NCI-H1092 (cell line): Measurements from ENCODE around the gene BRIX1.
"Not testable (repeated sequence)": the region's sequence is repeated elsewhere in the genome, so short reads cannot be mapped to it uniquely, and the experiment has no call there.

Experiments used
- DNase-seq: peaks from one replicate; lab custom pipeline; 2025; lab: John Stamatoyannopoulos, UW

Gene BRIX1

DNA sequence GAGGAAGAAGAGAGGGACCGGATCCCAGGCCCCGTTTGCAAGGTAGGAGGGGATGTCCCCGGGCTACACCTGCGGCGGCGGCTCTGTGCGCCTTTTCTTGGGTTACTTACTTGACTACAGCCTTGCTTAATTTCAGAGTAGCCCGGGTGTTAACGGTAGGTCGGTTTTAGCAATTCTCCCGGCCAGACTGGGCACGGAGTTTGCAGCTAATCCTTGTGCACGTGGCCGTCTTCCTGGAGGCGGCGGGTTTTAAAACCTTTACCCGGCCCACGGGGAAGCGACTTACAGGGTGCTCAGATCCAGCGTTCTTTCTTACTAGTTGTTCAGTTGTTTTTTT lies 313 bp downstream of the BRIX1 start:
- DNase-seq = no peak

DNA sequence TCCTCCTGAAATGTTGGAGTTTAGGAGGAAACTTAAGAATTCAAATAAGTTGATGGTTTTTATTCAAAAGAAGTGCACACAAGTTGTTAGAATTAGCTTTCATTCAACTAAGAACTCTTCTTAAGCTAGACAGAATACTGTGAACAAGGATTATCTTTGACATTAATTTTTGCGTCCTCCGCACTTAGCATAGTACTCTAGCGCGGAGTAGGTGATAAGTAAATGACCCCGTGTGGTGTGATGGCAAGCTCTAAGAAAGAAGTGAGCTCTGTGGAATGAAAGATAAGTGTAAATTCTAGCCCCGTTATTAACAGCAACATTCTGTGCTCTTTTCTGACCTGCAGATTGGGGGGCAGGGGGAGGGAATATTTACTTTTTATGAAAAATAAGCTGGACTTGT lies 1.0 kb downstream of the BRIX1 start:
- no peak for DNase-seq

DNA sequence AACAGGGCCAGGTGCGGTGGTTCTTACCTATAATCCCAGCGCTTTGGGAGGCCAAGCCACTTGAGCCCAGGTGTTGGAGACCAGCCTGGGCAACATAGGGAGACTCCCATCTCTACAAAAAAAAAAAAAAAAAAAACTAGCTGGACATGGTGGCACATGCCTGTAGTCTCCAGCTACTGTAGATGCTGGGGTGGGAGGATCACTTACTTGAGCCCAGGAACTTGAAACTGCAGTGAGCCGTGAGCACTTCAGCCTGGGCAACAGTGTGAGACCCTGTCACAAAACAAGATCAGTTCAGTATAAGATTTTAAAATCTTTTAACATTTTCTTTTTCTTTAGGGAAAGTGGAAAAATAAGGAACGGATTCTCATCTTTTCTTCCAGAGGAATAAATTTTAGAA lies 2.5 kb downstream of the BRIX1 start:
- DNase-seq = no peak

DNA sequence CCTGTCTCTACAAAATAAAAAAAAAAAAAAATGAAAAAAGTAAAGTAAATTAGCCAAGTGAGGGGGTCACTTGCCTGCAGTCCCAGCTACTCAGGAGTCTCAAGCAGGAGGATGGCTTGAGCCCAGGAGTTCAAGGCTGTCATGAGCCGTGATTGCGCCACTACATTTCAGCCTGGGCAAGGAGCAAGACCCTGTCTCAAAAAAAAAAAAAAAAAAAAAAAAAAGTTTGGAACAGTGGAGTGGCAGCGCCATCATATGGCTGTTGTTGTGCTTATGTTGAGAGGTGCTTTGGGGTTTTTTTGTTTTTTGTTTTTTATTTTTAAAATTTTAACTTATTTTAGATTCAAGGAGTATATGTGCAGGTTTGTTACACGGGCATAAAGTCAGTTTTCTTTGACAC lies 3.6 kb downstream of the BRIX1 start:
- DNase-seq = no peak

DNA sequence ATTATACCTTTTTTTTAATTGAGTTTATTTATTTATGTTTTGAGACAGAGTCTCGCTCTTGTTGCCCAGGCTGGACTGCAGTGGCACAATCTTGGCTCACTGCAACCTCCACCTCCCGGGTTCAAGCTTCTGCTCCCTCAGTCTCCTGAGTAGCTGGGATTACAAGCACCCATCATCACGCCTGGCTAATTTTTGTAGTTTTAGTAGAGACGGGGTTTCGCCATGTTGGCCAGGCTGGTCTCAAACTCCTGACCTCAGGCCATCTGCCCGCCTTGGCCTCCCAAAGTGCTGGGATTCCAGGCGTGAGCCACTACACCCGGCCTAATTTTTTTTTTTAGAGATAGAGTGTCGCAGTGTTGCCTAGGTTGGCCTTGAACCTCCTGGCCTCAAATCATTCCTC lies 7.7 kb downstream of the BRIX1 start:
- DNase-seq = not testable (repeated sequence)

DNA sequence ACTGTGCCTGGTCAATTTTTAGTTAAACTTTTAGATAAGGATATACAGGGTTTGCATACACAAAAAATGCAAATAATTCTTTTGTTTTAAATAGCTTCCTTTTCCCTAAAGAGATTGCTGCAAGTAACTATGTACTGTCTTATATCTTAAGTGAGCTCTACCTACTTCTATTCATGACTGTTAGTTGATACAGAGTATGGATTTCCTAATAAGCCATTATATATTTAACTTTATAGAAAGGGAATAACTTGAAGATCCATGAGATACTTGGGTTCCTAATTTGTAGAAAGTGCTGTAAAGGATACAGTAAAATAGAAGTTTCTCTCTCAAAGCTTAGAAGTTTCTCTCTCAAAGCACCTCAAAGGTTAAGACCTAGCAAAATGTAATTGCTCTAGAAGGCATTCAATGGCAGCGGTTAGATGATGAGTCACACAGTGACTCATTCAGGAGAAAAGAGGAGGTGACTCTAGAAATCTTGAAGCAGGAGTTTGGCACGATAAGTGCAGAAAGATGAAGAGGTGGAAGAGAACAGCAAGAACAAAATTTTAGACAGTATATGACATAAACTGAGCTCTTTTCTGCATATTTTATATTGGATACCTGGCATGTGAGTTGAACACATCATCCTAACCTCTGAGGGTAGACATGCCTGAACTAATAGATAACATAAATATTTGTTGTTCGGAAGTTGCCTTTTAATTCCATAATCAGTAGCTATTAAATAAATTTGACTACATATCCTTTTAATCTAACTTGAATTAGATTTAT lies 8.4 kb downstream of the BRIX1 start:
- DNase-seq = no peak

DNA sequence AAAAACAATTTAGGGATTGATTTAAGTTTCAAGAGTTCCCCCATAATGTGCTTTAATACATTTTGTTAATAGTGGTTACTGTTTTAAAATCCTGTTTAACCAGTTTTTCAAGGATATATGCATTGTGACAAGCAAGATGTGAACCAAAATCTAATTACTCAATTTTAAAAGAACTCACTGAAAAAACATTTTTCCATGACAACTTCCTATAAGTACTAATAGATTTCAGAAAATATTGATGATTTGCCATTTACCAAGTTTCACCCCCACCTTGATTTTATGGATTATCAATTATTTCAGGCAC lies 8.9 kb downstream of the BRIX1 start:
- DNase-seq = no peak

DNA sequence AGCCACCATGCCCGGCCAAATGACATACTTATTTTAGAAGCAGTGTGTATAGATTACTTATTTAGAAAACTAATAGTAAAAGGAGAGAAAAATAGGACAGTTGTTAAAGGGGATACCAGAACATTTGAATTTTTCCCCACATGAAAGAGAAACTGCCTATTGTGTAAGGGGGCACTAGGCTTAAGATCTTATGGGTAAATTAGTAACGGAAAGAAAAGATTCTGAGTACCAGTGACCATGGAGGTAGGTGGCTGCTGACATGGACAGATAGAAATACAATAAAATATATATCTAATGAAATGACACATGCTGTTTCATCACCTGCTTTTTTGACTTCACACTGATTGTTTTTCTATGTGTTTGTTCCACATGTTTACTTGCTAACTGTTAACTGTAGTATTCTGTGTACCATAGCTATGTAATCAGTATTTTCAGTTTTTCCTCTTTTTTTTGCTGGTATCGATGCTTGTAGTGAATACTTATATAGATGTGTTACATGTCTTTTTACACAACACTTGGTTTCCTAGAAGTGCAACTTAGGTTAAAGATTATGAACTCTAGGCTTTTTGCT lies 10.9 kb downstream of the BRIX1 start:
- no peak for DNase-seq

DNA sequence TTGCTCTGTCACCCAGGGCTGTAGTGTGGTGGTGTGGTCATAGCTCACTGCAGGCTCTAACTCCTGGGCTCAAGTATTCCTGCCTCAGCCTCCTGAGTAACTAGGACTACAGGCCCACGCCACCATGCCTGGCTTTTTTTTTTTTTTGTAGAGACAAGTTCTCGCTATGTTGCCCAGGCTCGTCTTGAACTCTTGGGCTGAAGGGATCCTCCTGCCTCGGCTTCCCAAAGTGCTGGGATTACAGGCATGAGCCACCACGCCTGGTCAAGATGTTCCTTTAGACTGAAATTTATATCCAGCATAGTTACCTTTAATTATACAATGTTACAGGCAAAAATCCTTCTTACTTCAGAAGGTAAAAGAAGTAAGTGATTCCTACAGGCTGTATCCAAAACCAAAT lies 12.3 kb downstream of the BRIX1 start:
- no peak for DNase-seq

DNA sequence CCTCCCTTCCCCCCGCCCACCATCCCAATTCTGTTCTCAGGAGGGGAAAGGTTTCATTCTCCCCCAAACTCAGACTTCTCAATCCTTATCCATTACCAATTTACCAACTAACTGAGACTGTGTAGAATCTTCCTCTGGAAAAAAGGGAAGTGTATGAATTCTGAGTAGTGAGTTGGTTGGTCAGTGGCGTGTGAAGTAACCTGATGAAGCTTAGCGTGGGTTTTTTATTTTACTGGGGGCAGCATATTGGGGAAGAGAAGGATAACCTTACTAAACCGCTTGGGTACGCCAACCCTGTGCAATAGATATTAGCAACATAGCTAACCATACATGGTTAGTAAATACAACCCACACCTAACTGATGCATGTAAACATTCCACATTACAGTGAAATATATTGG lies 12.8 kb downstream of the BRIX1 start:
- no peak for DNase-seq

DNA sequence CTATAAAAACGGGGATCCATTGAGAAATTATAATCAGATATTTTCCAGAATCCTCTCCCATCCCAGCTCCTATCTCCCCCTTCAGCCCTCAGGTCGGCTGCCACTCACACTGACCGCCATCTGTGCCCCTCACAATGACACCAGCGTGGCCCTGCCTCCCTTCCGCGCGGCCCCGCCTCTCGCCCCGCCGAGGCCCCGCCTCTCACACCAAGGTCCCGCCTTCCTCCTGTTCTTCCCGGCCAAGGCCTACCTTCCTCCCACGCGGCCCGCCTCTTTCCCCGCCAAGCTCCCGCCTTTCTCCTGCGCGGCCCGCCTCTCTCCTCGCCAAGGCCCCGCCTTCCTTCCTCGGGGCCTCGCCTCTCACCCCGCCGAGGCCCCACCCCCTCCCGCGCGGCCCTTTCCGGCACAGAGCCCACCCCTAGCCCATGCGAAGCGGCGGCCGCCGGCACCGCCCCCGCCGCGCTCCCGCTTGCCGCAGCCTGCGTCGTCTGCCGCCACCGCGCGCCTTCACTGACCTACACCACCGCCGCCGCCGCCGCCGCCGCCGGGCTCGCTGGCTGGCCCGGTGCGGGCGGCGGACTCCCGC lies 13.7 kb downstream of the BRIX1 start, which contains the start of gene DNAJC21:
Gene DNAJC21, plus strand, starts transcription at position 426 of the 586 bp plus-strand sequence. CDS start 261 bp downstream, outside the sequence.
- DNase-seq = peak; percentile 96

DNA sequence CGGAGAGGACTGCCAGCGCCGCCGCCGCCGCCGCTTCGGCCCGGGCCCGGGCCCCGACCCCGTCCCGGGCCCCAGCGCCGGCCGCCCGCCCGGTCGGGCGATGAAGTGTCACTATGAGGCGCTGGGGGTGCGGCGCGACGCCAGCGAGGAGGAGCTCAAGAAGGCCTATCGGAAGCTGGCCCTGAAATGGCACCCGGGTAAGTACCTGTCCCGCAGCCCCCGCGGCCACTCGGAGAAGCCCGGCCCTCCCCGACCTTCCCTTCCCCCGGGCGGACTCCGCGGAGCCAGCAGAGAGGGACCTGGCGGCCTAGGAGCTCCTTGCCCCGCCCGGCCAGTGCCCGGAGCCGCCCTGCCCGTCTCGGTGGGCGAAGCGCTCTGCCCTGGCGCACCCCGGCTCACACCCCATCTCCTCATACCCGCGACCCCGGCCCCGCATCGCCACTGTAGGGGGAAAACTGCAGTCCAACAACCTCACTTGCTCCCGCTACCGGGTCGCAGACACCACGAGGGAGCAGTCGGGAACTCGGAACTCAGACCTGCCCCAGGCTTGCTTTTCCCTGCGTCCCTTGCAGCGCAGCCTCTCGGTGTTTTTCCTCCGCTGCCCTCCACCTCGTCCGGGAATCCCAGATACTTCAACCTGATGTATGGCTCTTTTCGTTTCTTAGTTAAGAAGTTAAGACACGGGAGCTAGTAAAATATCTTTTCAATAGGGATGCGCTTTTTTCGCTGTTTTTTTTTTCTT lies 14.4 kb downstream of the BRIX1 start:
- peak; percentile 66 for DNase-seq

DNA sequence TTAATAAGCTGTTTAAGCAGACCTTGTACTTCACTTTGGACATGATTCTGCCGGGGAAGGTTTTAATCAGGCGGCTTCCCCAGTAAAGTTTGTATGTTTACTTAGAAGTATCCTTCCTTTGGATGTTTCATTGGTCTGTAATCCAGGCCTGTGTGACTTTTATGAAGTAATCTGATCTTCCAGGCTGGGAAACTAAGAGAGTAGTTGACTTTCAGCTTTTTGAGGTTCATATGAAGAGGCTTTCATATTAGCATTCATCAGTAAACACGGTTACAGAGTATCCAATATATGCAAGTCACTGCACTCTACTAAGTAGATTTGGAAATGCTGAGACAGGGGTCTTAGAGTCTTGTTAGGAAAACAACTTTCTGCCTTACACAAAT lies 14.9 kb downstream of the BRIX1 start:
- no peak for DNase-seq

DNA sequence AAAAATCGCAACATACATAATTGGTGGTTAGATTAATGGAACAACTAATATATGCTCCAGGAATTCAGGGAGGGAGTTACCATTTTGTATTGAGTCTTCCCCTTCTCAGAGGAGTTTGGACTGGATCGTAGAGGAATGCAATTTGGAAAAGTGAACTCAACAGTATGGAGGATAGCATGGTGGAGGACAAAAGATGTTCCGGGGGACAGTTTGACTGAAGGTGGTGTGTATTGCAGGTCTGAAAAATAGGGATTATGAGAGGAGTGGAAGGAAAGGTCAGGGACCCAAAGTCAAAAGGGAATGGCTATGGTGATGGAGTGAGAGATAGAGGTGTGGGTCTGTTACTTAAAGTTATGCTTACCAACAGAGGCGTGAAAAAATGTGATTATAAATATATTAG lies 15.4 kb downstream of the BRIX1 start:
- no peak for DNase-seq

DNA sequence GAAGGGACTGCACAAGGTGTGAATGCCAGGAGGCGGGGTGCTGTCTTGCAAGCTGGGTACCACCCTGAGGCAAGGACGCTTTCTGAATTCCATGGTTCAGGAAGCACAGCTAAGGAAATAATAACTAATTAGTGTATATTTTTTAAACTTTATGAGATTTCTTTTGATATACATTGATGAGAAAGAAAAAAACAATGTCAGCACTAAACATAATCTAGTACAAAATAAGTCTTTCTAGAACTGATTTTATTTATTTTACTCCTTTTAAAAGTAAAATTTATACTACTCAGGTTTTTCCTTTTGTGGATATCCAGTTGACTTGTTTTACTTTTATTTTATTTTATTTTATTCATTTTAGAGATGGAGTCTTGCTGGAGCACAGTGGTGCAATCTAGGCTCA lies 17.4 kb downstream of the BRIX1 start:
- no peak for DNase-seq

DNA sequence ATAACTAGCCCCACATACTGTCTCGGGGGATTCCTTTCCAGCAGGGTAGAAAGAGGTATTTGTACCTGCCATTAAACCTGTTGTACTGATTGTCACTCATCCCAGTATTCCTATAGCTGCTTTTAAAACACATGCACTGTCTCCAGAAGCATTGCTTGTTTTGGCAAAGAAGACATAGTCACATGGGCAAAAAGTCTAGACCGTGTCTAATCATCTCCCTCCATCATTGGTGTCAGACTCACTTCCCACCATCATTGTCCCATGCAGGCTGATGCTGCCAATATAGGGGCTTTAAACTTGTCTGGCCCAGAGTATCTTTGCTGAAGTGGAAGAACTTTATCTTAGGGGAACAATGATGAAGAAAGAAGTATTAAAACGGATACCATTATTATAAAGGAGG lies 26.4 kb downstream of the BRIX1 start:
- DNase-seq = no peak

DNA sequence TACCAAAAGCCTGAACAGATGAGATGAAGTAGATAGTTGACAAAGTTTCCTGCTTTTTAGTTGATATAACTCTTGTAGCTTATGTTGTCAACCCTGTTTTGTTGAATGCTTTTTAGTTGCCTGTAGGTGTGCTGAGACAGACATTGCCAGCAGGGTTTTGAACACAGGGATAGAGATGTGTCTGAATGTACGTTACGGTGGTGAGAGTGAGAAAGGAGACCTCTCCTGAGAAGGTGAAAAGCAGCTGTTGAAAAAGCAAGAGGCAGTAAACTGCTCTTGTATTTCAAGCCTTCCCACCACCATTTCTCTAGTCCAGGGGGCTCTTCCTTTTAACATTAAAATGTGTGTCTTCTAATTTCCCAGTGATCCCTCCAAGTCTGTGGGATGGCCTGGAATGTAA lies 28.5 kb downstream of the BRIX1 start:
- no peak for DNase-seq

DNA sequence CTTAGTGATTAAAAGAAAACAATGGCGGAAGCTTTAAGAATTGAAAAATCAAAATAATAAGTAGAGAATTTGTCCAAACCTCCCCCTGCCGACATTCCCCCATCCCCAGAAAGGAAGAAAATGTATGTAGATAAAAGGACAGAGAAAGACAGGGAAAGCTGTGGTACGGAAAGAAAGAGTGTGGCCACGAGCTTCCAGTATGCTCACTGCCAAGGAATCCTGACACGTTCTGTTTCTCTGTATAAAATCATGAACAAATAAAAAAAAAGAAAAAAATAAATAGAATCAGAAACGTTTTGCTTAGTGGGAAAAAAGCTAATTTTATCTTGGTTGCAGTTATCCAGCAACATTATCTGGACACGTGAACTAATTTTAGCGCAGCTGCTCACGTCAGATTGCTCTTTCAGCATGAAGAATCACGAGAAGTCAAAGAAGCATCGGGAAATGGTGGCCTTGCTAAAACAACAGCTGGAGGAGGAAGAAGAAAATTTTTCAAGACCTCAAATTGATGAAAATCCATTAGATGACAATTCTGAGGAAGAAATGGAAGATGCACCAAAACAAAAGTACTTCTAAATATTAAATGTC lies 29.0 kb downstream of the BRIX1 start:
- DNase-seq = no peak

DNA sequence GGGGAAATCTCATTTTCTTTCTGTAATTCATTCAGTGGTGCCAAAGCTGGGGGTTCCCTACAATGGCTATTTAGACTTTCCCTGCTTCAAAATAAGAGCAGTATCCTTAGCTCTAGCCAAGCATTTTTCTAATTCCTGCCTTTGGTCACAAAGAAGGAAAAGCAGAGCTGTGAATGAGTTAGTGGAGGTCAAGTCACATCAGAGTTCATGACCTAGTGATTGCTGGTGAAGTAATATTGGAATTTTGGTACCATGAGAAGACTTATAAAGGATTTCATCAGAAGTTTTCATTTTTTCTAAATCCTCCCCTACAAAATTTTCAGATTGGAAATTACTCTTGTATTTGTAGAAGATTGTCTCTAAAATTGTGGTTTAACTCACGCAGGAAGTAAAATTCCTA lies 41.8 kb downstream of the BRIX1 start:
- no peak for DNase-seq

DNA sequence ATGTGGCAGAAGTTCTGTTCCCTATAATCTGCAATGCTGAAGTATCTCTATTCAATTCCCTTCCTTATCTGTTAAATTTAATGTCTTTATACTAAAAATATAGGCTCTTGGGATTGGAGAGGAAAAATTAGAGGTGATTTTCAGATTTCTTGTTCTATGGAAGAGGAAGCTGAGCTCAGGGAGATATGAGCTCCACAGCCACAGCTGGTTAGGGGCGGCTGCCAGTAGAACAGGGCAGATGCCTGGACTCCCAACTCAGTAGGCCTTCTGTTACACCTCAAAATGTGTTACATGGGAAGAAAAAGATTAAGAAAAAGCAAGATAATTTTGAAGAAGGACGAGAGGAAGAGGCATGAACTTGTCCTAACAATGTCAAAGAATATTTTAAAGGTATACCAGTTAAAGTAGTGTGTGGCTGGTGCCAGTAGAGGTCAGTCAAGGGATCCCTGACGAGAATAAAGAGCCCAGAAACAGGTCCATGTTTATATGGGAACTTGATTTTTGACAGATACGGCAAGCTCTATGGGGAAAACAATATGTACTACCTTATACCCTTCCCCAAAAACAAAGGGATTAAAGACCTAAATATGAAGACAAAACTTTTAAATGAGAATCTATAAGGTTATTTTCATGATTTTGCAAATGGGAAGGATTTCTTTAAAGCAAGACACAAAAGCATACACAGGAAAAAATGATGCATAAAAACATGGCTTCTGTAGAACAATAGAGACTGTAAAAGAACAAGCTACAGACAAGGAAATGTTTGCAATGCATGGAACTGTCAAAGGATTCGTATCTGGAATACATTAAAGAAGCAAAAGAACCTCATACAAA lies 42.6 kb downstream of the BRIX1 start:
- no peak for DNase-seq

DNA sequence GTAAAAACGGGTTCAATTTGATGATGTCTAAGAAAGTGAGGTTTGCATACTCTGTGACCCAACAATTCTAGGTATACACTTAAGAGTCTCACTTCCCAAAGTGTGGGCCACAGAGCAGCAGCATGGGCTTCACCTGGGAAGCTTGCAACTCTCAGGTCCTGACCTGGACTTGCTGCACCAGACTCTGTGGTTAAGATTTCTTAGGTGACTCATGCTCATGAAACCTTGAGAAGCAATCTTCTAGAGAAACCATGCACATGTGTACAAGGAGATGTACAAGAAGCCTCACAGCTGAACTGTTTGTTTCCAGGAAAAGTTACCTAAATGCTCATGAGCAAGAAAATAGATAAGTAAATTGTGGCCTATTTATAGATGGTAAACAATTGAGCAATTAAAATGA lies 43.8 kb downstream of the BRIX1 start:
- DNase-seq = no peak

DNA sequence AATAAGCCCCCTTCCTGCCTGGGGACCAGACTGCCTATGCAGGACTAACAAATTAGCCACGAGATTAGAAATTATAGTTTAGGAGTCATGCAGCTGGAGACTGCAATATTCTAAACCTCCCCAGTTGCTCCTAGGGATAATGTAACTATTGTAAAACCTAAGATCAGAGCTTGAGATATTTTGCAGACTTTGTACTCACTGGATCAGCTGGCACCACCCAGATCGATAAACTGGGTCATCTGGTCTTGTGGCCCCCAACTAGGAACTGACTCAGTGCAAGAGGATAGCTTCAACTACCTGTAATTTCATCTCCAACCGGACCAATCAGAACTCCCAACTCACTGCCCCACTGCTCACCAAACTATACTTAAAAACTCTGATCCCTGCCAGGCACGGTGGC lies 52.0 kb downstream of the BRIX1 start:
- no peak for DNase-seq
